Neutrophil (primary cell): ENCODE results near the gene TMPRSS9.

Source experiments
- H3K27ac ChIP-seq: fragments of 200-600 bp; sonication (generic); 2 replicates; pipeline ENCODE4 v1.5.1; 2016; ENCODE audit warnings: mild to moderate bottlenecking, moderate library complexity
- H3K27me3 ChIP-seq: fragments of 200-600 bp; sonication (generic); 2 replicates; pipeline ENCODE4 v1.6.0; 2016; ENCODE audit warnings: mild to moderate bottlenecking
- H3K36me3 ChIP-seq: fragments of 200-600 bp; sonication (generic); 2 replicates; pipeline ENCODE4 v1.5.1; 2017
- H3K4me1 ChIP-seq, 2 experiments: fragments of 200-600 bp in 1 of 2; sonication (generic) in 1 of 2; 1 replicate in 1 of 2; 2 replicates in 1 of 2; pipeline versions ENCODE4 v1.5.1 to v1.6.1; 2013 to 2016; ENCODE audit warnings: low read depth in 1 of 2, low read length in 1 of 2, mild to moderate bottlenecking in 1 of 2, moderate library complexity in 1 of 2; ENCODE audit not compliant: control insufficient read depth in 1 of 2, insufficient read depth in 1 of 2
- H3K4me3 ChIP-seq, 2 experiments: fragments of 200-600 bp in 1 of 2; sonication (generic) in 1 of 2; 1 replicate in 1 of 2; 2 replicates in 1 of 2; pipeline ENCODE4 v1.5.1; 2013 to 2016; ENCODE audit warnings: low read depth in 1 of 2, low read length in 1 of 2, mild to moderate bottlenecking in 1 of 2, moderate library complexity in 1 of 2
- H3K9me3 ChIP-seq: fragments of 200-600 bp; sonication (generic); 2 replicates; pipeline ENCODE4 v1.5.1; 2016
- TF ChIP-seq, protein P1 (sequence below): fragments of 200-600 bp; sonication (generic); IDR thresholded peaks from 2 replicates; pipeline ENCODE4 v1.5.1; 2016; ENCODE audit warnings: antibody characterized with exemption

TMPRSS9 gene

GRCh38 chr19:2338055-2338615 is 21.9 kb upstream of the TMPRSS9 start:
- TF ChIP-seq, protein P1, sequence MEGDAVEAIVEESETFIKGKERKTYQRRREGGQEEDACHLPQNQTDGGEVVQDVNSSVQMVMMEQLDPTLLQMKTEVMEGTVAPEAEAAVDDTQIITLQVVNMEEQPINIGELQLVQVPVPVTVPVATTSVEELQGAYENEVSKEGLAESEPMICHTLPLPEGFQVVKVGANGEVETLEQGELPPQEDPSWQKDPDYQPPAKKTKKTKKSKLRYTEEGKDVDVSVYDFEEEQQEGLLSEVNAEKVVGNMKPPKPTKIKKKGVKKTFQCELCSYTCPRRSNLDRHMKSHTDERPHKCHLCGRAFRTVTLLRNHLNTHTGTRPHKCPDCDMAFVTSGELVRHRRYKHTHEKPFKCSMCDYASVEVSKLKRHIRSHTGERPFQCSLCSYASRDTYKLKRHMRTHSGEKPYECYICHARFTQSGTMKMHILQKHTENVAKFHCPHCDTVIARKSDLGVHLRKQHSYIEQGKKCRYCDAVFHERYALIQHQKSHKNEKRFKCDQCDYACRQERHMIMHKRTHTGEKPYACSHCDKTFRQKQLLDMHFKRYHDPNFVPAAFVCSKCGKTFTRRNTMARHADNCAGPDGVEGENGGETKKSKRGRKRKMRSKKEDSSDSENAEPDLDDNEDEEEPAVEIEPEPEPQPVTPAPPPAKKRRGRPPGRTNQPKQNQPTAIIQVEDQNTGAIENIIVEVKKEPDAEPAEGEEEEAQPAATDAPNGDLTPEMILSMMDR = no peak
- no peak overlapping the region for H3K27ac ChIP-seq
- H3K27me3 ChIP-seq = no peaks in the 10 kb centered on the region
- H3K36me3 ChIP-seq = peaks cover 46% of the 10 kb centered on the region
- H3K4me1 ChIP-seq = peaks cover 9 to 12% of the 10 kb centered on the region in 2 experiments
- H3K9me3 ChIP-seq = no peaks in the 10 kb centered on the region
- H3K4me3 ChIP-seq = no peak overlapping the region

DNA sequence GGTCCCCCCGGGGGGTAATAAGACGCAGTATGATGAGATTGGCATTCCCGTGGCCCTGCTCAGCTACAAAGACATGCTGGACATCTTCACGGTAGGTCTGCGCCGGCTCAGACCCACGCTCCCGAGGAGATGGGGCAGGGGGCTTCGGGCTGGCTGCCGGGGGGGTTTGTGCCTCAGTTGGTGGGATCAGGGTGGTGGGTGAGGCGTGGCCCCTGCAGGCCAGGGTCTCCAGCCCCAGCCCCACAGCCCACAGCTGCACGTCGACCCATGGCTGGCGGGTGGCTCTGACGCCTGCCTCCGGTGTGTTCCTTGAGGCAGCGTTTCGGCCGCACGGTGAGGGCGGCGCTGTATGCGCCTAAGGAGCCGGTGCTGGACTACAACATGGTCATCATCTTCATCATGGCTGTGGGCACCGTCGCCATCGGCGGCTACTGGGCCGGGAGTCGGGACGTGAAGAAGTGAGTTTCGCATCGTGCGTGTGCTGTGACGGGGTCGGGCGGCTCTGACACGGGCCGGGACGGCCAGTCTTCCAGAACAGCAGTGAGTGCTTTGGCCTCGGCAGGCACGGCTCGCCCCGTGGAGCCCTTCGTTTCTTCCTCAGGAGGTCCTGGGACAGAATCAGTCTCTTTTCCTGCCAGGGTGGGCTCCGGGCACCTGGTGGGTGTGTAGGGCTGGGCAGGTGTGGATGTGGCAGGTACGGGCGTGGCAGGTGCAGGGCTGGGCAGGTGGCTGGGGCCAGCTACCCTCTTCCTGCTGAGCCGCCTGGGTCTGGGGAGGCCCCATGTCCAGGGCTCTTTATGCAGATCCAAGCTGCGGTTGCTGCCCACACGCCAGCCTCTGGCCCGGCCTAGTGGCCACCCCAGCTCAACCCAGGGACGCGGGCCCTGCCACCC is 21.1 kb upstream of the TMPRSS9 start:
- H3K27ac ChIP-seq = no peak overlapping the region
- no peaks in the 10 kb centered on the region for H3K9me3 ChIP-seq
- H3K4me1 ChIP-seq = peaks cover under 1 to 4% of the 10 kb centered on the region in 2 experiments
- H3K4me3 ChIP-seq = no peak overlapping the region
- TF ChIP-seq, protein P1 = no peak
- H3K36me3 ChIP-seq = peaks cover 46% of the 10 kb centered on the region
- H3K27me3 ChIP-seq = no peaks in the 10 kb centered on the region

DNA sequence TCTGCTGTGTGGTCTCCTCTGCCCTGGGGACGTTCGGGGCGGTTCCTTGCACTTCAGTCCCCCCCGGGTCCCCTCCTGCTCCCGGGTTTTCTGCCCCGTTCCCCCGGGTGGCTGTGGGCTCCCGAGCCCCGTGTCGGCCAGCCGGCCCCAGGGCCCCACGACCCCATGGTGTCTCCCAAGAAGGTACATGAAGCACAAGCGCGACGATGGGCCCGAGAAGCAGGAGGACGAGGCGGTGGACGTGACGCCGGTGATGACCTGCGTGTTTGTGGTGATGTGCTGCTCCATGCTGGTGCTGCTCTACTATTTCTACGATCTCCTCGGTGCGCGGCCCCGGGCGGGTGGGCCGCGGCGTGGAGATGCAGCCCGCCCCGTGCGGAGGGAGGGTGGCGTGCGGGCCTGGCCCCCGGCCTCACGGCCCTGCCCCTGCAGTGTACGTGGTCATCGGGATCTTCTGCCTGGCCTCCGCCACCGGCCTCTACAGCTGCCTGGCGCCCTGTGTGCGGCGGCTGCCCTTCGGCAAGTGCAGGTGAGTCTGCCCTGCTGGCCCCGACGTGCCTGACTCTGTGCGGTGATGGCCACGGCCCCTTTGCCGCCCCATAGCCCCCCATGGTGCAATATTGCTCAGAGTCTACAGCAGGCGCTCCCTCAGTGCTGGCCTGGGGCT is 20.3 kb upstream of the TMPRSS9 start:
- H3K27ac ChIP-seq = no peak overlapping the region
- peaks cover 53% of the 10 kb centered on the region for H3K36me3 ChIP-seq

GRCh38 chr19:2340496-2341243 is 19.4 kb upstream of the TMPRSS9 start:
- no peaks in the 10 kb centered on the region for H3K27me3 ChIP-seq
- no peaks in the 10 kb centered on the region for H3K4me1 ChIP-seq
- TF ChIP-seq, protein P1 = no peak
- H3K4me3 ChIP-seq = no peak overlapping the region
- H3K36me3 ChIP-seq = peaks cover 58% of the 10 kb centered on the region
- H3K27ac ChIP-seq = no peak overlapping the region
- H3K9me3 ChIP-seq = no peaks in the 10 kb centered on the region

More for the DNA sequence above, 20.3 kb upstream of the TMPRSS9 start:
- Histone ChIP-seq H3K4me3 (no peak overlapping the region), H3K27me3 (no peaks in the 10 kb centered on the region), H3K4me1 (no peaks in the 10 kb centered on the region), H3K9me3 (no peaks in the 10 kb centered on the region)
- TF ChIP-seq, protein P1 = no peak

DNA sequence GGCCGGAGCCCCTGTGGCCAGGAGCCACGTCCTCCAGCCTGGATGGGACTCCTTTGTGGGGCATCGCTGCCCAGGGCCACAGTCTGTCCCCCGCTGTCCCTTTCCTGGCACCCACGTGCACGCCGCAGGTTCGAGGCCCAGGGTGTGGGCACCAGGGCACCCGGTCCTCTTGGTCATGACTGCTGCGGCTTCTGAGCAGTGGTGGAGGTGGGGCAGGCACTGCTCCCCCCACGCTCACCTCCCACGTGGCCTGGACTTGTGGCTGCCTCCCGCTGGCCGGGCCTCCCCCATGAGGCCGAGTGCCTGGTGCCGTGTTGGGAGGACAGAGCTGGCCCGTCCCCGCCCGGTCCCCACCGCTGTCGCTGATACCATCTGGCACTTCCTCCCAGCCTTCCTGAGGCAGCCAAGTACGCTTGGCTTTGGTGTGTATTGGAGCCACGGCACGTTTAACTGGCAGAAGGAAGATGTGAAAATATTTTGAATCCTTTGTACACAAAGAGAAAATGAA is 18.8 kb upstream of the TMPRSS9 start:
- TF ChIP-seq, protein P1 = no peak
- Histone ChIP-seq H3K27ac (no peak overlapping the region), H3K4me3 (no peak overlapping the region), H3K27me3 (no peaks in the 10 kb centered on the region), H3K9me3 (no peaks in the 10 kb centered on the region), H3K4me1 (no peaks in the 10 kb centered on the region), H3K36me3 (peaks cover 63% of the 10 kb centered on the region)
